NB4 (cell line): ENCODE results near the gene NSMCE4A.

Experiments used
- CTCF ChIP-seq: IDR thresholded peaks from one replicate; pipeline ENCODE4 v1.5.1; 2012; ENCODE audit warnings: low read depth, low read length
- MAX ChIP-seq: IDR thresholded peaks from 2 replicates; pipeline ENCODE4 v1.6.1; 2011; ENCODE audit warnings: low read depth, low read length
- POLR2A ChIP-seq: IDR thresholded peaks from 2 replicates; pipeline ENCODE4 v1.6.1; 2011; ENCODE audit warnings: mild to moderate bottlenecking; ENCODE audit not compliant: insufficient read length; ENCODE audit errors: extremely low read depth

- TF ChIP-seq CTCF: no peak
- no peak for TF ChIP-seq MAX
- TF ChIP-seq POLR2A: no peak
Measured at GRCh38 chr10:121959671-121960070, 15.3 kb downstream of the NSMCE4A start.
